HG03108 (cell line): ENCODE measurements around the gene SOX6.

Experiments
- ATAC-seq: cut with Tn5 transposase; IDR thresholded peaks from one replicate; pipeline ENCODE4 v1.9.1; 2021; ENCODE audit warnings: moderate library complexity; ENCODE audit not compliant: unreplicated experiment

Gene SOX6

DNA sequence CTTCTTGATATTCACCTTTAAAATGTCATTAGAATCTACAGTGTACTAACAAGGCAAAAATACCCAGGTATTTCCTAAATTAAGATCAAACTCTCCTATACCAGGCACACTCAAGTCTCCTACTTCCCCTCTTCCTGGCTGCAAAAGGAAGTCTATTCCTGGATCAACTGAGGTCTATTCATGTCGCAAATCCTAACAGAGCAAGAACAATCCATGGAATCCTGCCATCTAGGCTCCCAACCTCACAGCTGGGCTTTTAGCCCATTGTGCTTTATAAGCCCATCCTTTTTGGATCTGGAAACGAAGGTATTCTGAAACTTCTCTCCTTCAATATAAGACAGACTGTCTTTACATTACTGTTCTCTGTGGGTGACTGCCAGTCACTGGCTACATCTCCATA lies 161.8 kb downstream of the SOX6 start:
- ATAC-seq, result no peak

DNA sequence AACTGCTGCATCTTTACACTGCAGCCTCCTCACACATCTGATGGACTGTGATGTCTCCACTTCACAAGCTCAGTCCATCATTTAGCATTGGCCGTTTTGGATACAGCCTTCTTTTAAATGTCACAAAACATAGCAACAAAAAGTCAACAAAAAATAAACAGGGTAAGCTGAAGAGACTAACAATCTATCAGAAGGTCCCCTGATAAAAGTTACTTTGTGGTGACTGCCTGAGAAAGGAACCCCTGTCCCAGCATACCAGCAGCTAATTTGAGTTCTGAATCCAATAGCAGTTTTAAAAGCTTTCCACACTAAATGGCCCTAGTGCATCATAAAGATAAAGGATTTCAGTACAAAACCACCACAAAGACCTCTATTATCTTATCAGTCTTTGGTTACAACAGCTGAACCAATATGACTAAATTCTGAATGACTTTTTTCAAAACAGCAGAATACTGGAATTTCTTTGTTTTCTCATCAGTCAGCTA lies 162.4 kb downstream of the SOX6 start:
- ATAC-seq, result no peak

DNA sequence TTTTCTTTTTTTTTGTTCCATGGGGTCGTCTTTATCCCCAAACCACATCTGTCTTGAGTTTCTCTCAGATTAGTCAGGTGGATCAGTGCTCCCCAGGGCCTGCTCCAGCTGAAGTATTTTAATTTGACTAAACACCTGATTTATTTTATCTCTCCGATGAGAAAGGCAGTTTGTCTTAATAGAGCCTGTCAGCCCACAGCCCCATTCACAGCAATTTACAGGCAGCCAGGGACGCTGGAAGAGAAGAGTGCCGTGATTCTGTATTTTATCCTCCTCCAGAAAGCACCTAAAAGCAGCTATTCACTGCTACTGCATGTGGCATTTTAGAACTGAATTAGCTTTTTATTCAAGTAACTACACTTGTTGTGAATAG lies 164.5 kb downstream of the SOX6 start:
- no peak for ATAC-seq

- no peak for ATAC-seq
These were observed 165.0 kb downstream of the SOX6 start for GRCh38 chr11:16191212-16191867.

DNA sequence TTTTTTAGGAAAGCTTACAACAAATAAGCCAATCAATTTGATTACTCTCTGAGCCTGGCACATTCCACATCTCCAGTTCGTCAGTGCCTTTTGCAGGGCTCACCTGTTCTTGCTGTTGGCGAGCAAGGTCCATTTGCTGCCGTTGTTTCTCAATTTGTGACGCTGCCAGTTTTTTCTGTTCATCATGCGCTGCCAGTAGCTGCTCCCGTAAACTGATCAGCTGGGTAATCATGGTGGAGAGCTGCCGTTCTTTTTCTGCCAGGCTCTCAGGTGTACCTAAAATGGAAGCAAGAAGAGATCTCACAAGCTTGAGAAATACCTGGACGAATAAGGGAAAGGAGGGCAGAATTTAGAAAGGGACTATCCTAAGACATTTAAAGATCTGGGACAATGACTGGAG lies 169.7 kb downstream of the SOX6 start:
- no peak for ATAC-seq

- ATAC-seq, result no peak
These were observed 171.3 kb downstream of the SOX6 start for GRCh38 chr11:16185042-16185441.

GRCh38 chr11:16184588-16184987 lies 171.8 kb downstream of the SOX6 start:
- no peak for ATAC-seq

DNA sequence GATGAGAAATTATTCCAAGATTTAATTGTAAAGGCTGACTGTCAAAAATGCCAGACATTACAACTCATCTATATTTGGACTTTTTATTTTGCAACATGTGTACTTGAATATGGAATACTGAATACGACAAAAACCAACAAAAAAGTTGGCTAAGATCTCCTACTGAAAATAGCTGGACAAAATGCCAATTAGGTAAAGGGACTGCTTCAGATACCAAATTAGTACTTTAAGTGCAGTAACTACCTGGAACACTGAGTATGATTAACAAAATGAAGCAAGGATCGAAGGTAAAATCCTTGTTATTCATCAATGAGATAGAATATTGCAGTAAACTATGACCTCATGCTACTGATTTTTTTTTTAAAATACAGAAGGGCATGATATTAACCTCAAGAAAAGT lies 173.8 kb downstream of the SOX6 start:
- no peak for ATAC-seq

DNA sequence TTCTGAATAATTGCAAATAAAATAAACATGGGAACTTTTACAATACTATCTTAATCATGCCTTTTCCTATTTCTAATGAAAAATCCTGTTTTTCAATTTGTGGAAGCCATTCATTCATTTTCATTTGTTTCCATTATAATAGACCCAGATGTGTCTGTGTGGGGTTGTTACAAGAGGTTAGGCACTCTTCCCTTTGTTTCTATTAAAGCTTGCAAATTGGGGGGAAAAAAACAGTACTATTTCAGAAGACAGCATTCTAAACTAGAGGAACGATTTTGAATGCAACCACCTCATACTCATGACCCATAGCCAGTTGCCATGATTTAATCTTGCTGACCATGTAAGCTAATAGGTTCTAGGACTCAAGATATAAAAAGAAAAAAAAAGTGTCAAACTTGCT lies 175.5 kb downstream of the SOX6 start:
- no peak for ATAC-seq

- no peak for ATAC-seq
These were observed 176.7 kb downstream of the SOX6 start for GRCh38 chr11:16179676-16180075.

GRCh38 chr11:16178273-16178672 lies 178.1 kb downstream of the SOX6 start:
- ATAC-seq, result no peak

- ATAC-seq, result no peak
These were observed 178.7 kb downstream of the SOX6 start for GRCh38 chr11:16177688-16178087.

DNA sequence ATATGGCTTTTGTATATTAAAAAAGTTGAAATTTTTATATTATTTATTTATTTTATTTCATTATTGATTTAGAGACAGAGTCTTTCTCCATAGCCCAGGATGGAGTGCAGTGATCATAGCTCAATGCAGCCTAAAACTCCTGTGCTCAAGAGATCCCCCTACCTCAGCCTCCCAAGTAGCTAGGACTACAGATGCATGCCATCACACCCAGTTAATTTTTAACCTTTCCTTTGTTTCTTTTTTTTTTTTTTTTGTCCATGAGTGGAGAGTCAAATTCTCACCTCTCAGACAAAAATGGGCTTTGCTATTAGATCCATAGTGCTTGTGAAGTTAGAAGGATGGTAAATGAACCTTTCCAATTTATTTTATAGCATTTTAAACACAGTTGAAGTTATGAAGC lies 182.5 kb downstream of the SOX6 start:
- ATAC-seq, result no peak

DNA sequence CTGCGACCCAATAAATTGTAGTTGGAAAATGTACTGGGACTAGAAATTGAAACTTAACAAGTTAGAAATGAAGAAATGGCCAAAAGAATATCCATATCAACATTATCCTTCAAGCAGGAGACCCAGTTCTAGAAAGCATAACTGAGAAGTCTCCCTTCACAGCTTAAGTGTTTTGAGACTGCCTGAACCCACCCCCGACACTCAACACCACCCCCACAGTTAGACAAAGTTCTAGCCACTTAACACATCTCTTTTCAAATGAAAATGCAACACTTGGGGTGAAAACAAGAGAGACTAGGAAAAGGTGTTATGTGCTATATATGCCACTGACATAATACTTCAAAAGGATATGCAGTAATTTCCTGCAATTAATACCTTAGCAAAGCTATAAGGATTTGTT lies 184.5 kb downstream of the SOX6 start:
- no peak for ATAC-seq

GRCh38 chr11:16169956-16170847 lies 186.1 kb downstream of the SOX6 start:
- ATAC-seq, result no peak

DNA sequence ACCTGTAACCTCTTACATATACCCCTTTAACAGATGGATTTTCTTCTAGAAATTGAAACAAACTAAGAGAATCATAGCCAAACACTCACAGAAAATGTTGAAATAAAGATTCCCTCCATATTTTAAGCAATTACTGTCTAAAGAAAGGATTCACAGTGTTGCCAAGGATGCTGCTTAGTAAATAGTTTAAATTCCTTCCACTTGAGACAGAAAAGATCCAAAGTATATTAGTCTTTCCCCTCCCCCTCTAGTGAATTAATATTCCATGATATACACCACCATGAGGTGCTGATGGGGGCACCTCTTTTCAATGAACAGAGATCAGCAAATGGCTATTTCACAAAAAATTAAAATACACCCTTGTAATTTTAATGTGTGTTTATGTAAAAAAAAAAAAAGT lies 186.8 kb downstream of the SOX6 start:
- no peak for ATAC-seq

DNA sequence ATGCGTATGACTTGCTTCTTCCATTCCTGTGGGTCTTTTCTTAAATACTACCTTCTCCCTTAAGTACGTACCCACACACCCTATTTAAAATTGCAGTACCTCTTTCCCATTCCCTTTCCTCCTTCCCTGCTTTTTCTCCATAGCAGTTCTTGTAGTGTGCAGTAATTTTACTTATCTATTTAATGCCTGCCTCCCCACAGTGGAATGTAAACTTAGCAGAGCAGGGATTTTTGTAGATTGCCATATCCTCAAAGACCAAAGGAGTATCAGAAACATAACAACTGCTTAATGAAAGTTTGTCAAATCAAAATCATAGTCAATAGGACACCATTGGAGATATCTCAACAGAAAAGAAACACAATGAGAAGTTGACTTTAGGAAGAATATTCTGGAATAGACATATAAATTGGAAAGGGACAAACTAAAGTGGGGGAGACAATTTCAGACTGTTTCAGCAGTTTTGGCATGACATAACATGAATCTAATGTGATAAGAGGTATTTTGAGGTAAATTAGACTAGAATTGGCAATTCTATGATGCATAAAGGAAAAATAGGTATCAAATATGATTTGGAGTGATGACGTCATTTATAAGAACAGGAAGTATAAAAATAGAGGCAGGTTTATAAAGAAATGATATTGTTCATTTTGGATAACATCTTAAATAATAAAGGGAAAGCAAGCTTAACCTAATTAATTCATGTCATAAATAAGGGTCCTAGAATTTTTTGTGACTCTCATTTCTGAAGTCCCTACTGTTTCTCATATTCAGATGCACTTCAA lies 188.4 kb downstream of the SOX6 start:
- no peak for ATAC-seq

- no peak for ATAC-seq
These were observed 189.8 kb downstream of the SOX6 start for GRCh38 chr11:16166571-16166970.

- ATAC-seq, result no peak
These were observed 196.2 kb downstream of the SOX6 start for GRCh38 chr11:16160146-16160545.

GRCh38 chr11:16158426-16158994 lies 197.8 kb downstream of the SOX6 start:
- ATAC-seq, result no peak

DNA sequence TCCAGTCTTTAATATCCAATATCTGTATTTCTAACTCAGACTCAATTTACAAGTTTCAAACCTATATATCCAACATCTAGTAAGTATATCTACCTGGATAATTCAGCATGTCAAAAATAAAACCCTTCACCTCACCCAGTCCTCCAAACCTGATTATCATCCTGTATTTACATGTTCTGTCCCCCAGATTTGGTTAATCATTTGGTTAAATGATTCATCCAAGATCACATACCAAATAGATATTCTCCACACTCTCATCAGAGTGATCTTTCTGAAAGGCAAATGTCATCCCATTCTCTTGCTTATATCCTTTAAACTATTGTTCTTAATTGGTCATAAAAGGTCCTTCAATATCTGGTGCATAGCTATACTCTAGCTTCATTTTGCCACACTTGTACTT lies 199.0 kb downstream of the SOX6 start:
- ATAC-seq, result no peak
